Right lobe of liver (tissue), 4 donors: ENCODE data around the gene TBX21.

Experiments used
- CTCF ChIP-seq, 4 donors: fragments of 200-600 bp in 3 of 4; fragments of 450-650 bp in 1 of 4; IDR thresholded peaks; one replicate each; pipeline versions ENCODE4 v1.5.1 to v1.8.0; 2016 to 2022; ENCODE audit warnings: antibody characterized with exemption in 4 of 4, mild to moderate bottlenecking in 2 of 4
- POLR2A ChIP-seq: fragments of 450-650 bp; IDR thresholded peaks from one replicate; pipeline ENCODE4 v1.6.1; 2017; ENCODE audit warnings: antibody characterized with exemption, mild to moderate bottlenecking
- donor health status: DM: no; HTN: no; CAD: no.
- donor health status: DM: no; HTN: no; CAD: no.
- donor health status: DM: no; HTN: yes; CAD: no.

GRCh38 chr17:47733047-47733673, at the start of gene TBX21:
- TF ChIP-seq POLR2A = no peak
- TF ChIP-seq CTCF (IDR thresholded peaks at IDR 0.05) = peak in 1 of 4 donors; percentile 20
